Thoracic aorta (tissue), 2 donors: ENCODE data around the gene IQSEC3. TPM values are rescaled to one million over a fixed set of nuclear protein-coding genes. Genes with fewer than 3 reads are reported as not detected.

Experiments
- ATAC-seq: fragments of 150-250 bp; one replicate; pipeline ENCODE4 v1.8.0; 2017; ENCODE audit warnings: low read depth; ENCODE audit not compliant: insufficient number of reproducible peaks, low FRiP score
- DNase-seq: peaks from one replicate; pipeline ENCODE4 v3.0.0-alpha.2; 2020; ENCODE audit warnings: low spot score
- H3K27ac ChIP-seq, 2 donors: fragments of 200-600 bp; sonication (generic); 1 replicate in 1 of 2; 2 replicates in 1 of 2; pipeline ENCODE4 v1.5.1; 2016; ENCODE audit warnings: mild to moderate bottlenecking in 2 of 2, moderate library complexity in 2 of 2
- H3K27me3 ChIP-seq: fragments of 200-600 bp; sonication (generic); replicated peaks from 2 replicates; pipeline ENCODE4 v1.6.0; 2016; ENCODE audit warnings: mild to moderate bottlenecking; ENCODE audit not compliant: insufficient read depth
- H3K36me3 ChIP-seq: fragments of 200-600 bp; sonication (generic); one replicate; pipeline ENCODE4 v1.5.1; 2016
- H3K4me1 ChIP-seq, 2 donors: fragments of 200-600 bp; sonication (generic); 1 replicate in 1 of 2; 2 replicates in 1 of 2; pipeline versions ENCODE4 v1.5.1 to v1.6.0; 2016; ENCODE audit warnings: low read depth in 2 of 2, mild to moderate bottlenecking in 1 of 2; ENCODE audit not compliant: control insufficient read depth in 1 of 2
- H3K4me3 ChIP-seq: fragments of 200-600 bp; sonication (generic); 2 replicates; pipeline ENCODE4 v1.5.1; 2016; ENCODE audit warnings: mild to moderate bottlenecking
- H3K9me3 ChIP-seq: fragments of 200-600 bp; sonication (generic); 2 replicates; pipeline ENCODE4 v1.5.1; 2016
- total RNA-seq, 2 donors: library from RNA; depleted of rRNA; stranded (reverse); fragments of >200 nt; gene quantifications; one replicate each; pipeline versions ENCODE4 v1.1.0 to v1.2.3, GENCODE V29; 2016
- TF ChIP-seq, protein P1 (sequence below): fragments of 200-600 bp; sonication (generic); IDR thresholded peaks from one replicate; pipeline ENCODE4 v1.5.1; 2019; ENCODE audit warnings: antibody characterized with exemption

The IQSEC3 gene
- total RNA-seq, 2 donors from 2014 or later: 1.1 to 1.3 TPM

DNA sequence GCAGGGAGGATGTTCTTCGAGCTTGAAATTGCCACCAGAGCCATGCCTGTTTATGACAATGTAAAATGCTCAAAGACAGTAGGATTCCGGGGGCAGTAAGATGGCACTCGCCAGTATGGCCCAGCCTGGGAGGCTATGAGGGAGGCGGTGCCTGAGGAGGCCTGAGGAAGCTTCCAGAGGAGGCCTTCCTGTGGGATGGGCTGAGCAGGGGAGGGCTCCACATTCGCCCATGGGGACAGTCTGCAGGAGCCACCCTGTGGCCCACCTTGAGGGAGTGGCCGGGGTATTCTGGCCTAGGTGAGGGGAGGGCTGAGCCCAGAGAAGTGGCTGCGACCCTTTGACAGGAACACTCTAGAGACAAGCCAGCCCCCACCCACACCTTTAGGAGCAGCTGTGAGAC lies 50.7 kb downstream of the IQSEC3 start:
- Histone ChIP-seq H3K36me3 (no peaks in the 10 kb centered on the region), H3K27me3 (no peaks in the 10 kb centered on the region), H3K4me1 (no peaks in the 10 kb centered on the region), H3K9me3 (no peaks in the 10 kb centered on the region), H3K27ac (no peak overlapping the region), H3K4me3 (no peak overlapping the region)
- TF ChIP-seq, protein P1, sequence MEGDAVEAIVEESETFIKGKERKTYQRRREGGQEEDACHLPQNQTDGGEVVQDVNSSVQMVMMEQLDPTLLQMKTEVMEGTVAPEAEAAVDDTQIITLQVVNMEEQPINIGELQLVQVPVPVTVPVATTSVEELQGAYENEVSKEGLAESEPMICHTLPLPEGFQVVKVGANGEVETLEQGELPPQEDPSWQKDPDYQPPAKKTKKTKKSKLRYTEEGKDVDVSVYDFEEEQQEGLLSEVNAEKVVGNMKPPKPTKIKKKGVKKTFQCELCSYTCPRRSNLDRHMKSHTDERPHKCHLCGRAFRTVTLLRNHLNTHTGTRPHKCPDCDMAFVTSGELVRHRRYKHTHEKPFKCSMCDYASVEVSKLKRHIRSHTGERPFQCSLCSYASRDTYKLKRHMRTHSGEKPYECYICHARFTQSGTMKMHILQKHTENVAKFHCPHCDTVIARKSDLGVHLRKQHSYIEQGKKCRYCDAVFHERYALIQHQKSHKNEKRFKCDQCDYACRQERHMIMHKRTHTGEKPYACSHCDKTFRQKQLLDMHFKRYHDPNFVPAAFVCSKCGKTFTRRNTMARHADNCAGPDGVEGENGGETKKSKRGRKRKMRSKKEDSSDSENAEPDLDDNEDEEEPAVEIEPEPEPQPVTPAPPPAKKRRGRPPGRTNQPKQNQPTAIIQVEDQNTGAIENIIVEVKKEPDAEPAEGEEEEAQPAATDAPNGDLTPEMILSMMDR: no peak
- ATAC-seq (no peak), DNase-seq (no peak)

DNA sequence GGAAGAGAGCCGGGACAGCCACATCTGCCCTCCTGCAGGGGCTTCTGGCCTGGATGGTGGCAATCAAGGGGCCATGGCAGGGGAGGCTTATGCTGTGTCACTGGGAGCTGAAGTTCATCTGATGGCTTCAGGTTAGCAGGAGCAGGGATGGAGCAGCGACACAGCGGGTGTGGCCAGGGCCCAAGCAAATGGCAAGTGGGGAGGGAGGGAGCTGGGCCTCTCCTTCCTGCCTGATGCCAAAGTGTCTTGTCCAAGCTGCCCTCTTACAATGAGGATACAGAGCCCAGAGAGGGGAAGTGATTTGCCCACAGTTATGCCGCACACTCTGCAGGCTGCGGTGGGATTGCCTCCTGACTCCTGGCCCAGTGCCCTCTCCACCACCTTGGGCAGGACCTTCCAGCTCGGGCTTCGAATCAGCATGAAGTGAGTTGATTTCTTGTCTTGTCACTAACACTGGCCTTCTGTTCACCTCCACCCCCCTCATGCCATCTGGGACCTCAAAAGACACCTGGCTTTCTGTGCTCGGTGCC lies 51.3 kb downstream of the IQSEC3 start:
- DNase-seq: no peak

DNA sequence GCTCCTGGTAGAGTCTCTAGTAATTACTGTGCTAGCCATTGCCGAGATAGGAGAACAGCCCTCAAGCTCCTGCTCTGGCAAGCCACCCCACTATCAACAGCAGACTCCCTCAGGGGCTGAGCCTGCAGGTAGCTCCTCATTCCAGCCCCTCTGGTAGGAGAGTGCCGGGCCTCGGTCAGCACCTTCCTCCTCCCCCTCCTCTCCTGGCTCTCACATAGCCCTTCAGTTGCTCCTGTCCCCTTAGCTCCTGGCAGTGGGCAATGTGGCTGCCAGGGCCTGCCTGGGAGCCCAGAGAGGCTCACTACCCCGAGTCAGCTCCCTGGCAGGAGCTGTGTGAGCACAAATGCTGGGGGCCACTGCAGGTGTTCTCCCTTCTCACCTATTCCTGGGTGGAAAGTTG lies 52.0 kb downstream of the IQSEC3 start:
- Histone ChIP-seq H3K27ac (no peak overlapping the region), H3K4me3 (no peak overlapping the region), H3K4me1 (no peaks in the 10 kb centered on the region), H3K27me3 (no peaks in the 10 kb centered on the region), H3K9me3 (no peaks in the 10 kb centered on the region), H3K36me3 (no peaks in the 10 kb centered on the region)
- DNase-seq: no peak
- TF ChIP-seq, protein P1: no peak
- no peak for ATAC-seq

More for the DNA sequence above, 51.3 kb downstream of the IQSEC3 start:
- no peak for ATAC-seq
- TF ChIP-seq, protein P1: no peak
- Histone ChIP-seq H3K4me1 (no peaks in the 10 kb centered on the region), H3K27ac (no peak overlapping the region), H3K9me3 (no peaks in the 10 kb centered on the region), H3K36me3 (no peaks in the 10 kb centered on the region), H3K4me3 (no peak overlapping the region), H3K27me3 (no peaks in the 10 kb centered on the region)

DNA sequence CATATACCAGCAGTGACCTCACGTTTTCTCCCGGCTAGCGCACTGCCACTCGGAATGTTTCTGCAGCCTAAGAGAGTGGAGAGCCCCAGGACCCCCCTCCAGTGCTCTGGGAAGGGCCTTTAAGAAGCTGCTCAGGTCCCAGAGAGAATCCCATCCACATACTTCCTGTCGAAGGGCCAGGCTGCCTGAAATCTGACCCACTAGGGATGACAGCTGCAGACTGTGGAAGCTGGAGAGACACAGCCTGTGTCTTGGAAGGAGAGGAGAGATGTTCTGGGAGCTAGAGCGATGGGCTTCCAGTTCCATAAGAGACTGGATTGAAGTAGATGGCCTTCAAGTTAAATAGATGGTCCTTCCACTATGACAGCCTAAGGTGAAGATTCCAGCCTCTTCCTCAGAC lies 54.4 kb downstream of the IQSEC3 start:
- H3K9me3 ChIP-seq: no peaks in the 10 kb centered on the region
- ATAC-seq (no peak), DNase-seq (no peak)
- TF ChIP-seq, protein P1: no peak
- H3K4me1 ChIP-seq: no peaks in the 10 kb centered on the region
- no peak overlapping the region for H3K4me3 ChIP-seq
- no peaks in the 10 kb centered on the region for H3K27me3 ChIP-seq
- H3K36me3 ChIP-seq: no peaks in the 10 kb centered on the region
- no peak overlapping the region for H3K27ac ChIP-seq

DNA sequence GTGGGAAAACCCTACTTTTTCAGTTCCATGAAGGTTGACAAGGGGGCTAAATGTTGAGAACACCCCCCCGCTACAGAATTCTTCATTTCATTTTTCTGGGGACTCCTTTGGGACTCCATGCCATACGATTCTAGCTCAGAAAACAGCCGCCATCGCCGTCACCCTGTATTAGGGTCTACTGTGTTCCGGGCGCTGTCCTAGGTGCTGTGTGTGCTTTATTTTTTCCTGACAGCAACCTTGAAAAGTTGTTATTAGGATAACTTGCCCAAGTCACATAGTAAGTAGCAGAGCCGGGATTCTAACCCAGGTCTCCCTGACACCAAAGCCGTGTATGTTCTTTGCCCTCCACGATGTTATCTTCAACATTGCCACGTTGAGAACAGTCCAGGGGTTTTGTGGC lies 55.1 kb downstream of the IQSEC3 start:
- Histone ChIP-seq H3K4me1 (no peaks in the 10 kb centered on the region), H3K27me3 (no peaks in the 10 kb centered on the region), H3K27ac (no peak overlapping the region), H3K9me3 (no peaks in the 10 kb centered on the region), H3K4me3 (no peak overlapping the region), H3K36me3 (no peaks in the 10 kb centered on the region)
- TF ChIP-seq, protein P1: no peak
- ATAC-seq: no peak
- DNase-seq: no peak
